ENCODE data around the gene DNAH9. TPM values are rescaled to one million over a fixed set of nuclear protein-coding genes. Genes with fewer than 3 reads are reported as not detected.
A peak's percentile ranks its signal among the peaks of the same experiment; 100 is the strongest.

The DNAH9 gene, protein sequence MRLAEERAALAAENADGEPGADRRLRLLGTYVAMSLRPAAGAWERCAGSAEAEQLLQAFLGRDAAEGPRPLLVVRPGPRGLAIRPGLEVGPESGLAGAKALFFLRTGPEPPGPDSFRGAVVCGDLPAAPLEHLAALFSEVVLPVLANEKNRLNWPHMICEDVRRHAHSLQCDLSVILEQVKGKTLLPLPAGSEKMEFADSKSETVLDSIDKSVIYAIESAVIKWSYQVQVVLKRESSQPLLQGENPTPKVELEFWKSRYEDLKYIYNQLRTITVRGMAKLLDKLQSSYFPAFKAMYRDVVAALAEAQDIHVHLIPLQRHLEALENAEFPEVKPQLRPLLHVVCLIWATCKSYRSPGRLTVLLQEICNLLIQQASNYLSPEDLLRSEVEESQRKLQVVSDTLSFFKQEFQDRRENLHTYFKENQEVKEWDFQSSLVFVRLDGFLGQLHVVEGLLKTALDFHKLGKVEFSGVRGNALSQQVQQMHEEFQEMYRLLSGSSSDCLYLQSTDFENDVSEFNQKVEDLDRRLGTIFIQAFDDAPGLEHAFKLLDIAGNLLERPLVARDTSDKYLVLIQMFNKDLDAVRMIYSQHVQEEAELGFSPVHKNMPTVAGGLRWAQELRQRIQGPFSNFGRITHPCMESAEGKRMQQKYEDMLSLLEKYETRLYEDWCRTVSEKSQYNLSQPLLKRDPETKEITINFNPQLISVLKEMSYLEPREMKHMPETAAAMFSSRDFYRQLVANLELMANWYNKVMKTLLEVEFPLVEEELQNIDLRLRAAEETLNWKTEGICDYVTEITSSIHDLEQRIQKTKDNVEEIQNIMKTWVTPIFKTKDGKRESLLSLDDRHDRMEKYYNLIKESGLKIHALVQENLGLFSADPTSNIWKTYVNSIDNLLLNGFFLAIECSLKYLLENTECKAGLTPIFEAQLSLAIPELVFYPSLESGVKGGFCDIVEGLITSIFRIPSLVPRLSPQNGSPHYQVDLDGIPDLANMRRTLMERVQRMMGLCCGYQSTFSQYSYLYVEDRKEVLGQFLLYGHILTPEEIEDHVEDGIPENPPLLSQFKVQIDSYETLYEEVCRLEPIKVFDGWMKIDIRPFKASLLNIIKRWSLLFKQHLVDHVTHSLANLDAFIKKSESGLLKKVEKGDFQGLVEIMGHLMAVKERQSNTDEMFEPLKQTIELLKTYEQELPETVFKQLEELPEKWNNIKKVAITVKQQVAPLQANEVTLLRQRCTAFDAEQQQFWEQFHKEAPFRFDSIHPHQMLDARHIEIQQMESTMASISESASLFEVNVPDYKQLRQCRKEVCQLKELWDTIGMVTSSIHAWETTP (N-terminal part only)
- 0.28 TPM for polyA plus RNA-seq (2013, experiment 1 of 2)
- polyA plus RNA-seq (2013, experiment 2 of 2): 0.14 TPM

DNA sequence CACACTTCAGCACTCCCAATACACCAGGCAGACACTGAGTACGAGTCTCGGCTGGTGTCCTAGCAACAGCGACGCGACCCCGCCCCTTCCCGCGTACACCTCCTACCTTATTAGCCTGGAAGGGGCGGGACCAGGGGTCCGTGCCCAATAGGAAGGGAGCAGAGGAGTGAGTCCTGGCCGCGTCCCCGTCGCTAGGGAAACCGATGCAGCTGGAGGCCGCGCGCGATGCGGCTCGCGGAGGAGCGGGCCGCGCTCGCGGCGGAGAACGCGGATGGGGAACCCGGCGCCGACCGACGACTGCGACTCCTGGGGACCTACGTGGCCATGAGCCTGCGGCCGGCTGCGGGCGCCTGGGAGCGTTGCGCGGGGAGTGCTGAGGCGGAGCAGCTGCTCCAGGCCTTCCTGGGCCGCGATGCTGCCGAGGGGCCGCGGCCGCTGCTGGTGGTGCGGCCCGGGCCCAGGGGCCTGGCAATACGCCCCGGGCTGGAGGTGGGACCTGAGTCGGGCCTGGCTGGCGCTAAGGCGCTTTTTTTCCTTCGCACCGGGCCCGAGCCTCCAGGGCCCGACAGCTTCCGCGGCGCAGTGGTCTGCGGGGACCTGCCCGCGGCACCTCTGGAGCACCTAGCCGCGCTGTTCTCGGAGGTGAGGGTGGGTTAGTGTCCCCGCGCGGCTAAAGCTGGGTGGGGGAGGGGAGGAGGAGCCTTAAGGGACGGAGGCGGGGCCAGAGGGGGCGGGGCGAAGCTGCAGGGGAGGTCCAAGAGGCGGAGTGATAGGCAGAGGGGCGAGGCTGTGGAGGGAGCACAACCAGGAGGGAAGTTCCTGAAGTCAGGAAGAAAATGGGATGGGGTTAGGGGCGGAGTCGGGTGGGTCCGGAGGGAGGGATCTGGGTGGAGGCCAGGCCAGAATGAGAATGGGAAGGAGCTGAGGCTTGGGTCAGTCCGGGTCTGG, at the start of gene DNAH9:
TSS of gene DNAH9 (plus strand) at position 197 of the 948 bp plus-strand sequence. CDS start at position 226, 29 bp downstream.
- Histone ChIP-seq H3K79me1 (ENCODE audit: low read length) (no peaks in the 10 kb centered on the region), H3K23ac (ENCODE audit: low read length) (no peak within 1 kb of the TSS), H4K8ac (ENCODE audit: low read depth, low read length) (no peak within 1 kb of the TSS), H3K27me3 (ENCODE audit: insufficient read depth, low read length, poor library complexity) (no peaks in the 10 kb centered on the region), H2AK5ac (ENCODE audit: low read length) (no peak within 1 kb of the TSS), H3K36me3 (ENCODE audit: control insufficient read depth, insufficient read depth, low read length) (no peaks in the 10 kb centered on the region), H2BK5ac (ENCODE audit: low read length) (no peak within 1 kb of the TSS), H4K5ac (ENCODE audit: low read length) (no peak within 1 kb of the TSS), H3K4me2 (ENCODE audit: low read length) (peak within 1 kb of the TSS; percentile 64), H3K4me1 (ENCODE audit: control insufficient read depth, low read depth, low read length) (peaks cover 3% of the 10 kb centered on the region), H3K79me2 (ENCODE audit: control insufficient read depth, insufficient read depth, low read length) (no peaks in the 10 kb centered on the region), H3K4me3 (ENCODE audit: low read length) (peak within 1 kb of the TSS; percentile 50), H3K4ac (ENCODE audit: low read depth, low read length) (no peak within 1 kb of the TSS), H3K18ac (ENCODE audit: low read length) (no peak within 1 kb of the TSS), H2BK120ac (ENCODE audit: low read depth, low read length) (no peak within 1 kb of the TSS), H3K27ac (ENCODE audit: low read depth, low read length) (no peak within 1 kb of the TSS), H3K9ac (ENCODE audit: low read length) (peak within 1 kb of the TSS; percentile 51), H3K56ac (ENCODE audit: low read length) (peak within 1 kb of the TSS; percentile 65), H2BK15ac (replicated peaks; ENCODE audit: low read depth) (no peak within 1 kb of the TSS)
- no CpG with 5 or more reads among the region's 84 CpGs for WGBS (ENCODE audit: extremely low coverage, insufficient coverage, low lambda C conversion rate)
- peak; percentile 99 for DNase-seq

DNA sequence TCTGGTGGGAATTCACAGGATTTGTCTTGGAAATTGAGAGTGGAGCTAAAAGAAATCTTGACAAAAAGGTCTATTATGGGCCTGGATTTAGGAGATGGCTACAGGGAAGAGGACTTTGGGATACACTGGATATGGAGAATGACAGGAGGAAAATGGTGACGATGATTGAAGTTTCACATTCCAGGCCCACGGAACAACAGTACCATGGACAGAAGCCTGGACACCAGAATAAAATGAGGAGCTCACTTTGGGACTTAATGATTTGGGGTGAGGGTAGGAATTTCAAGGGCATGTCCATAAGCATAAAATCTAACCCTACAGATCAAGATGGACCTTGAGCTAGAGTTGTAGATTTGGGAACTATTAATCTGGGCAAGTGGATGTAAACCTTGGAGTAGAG, 47.8 kb upstream of the DNAH9 start:
- no peak overlapping the region for H2AK5ac ChIP-seq (ENCODE audit: low read length)
- no peaks in the 10 kb centered on the region for H3K36me3 ChIP-seq (ENCODE audit: control insufficient read depth, insufficient read depth, low read length)
- no peak overlapping the region for H2BK15ac ChIP-seq (replicated peaks; ENCODE audit: low read depth)
- no peak overlapping the region for H3K23ac ChIP-seq (ENCODE audit: low read length)
- no peak for DNase-seq
- H3K27ac ChIP-seq (ENCODE audit: low read depth, low read length): no peak overlapping the region
- no CpG with 5 or more reads among the region's 2 CpGs for WGBS (ENCODE audit: extremely low coverage, insufficient coverage, low lambda C conversion rate)
- H3K79me2 ChIP-seq (ENCODE audit: control insufficient read depth, insufficient read depth, low read length): no peaks in the 10 kb centered on the region
- H3K79me1 ChIP-seq (ENCODE audit: low read length): no peaks in the 10 kb centered on the region
- H3K4me1 ChIP-seq (ENCODE audit: control insufficient read depth, low read depth, low read length): no peaks in the 10 kb centered on the region
- no peak overlapping the region for H4K5ac ChIP-seq (ENCODE audit: low read length)
- H2BK5ac ChIP-seq (ENCODE audit: low read length): no peak overlapping the region
- peak overlapping the region; percentile 81 for H4K8ac ChIP-seq (ENCODE audit: low read depth, low read length)
- H3K56ac ChIP-seq (ENCODE audit: low read length): no peak overlapping the region
- H3K27me3 ChIP-seq (ENCODE audit: insufficient read depth, low read length, poor library complexity): no peaks in the 10 kb centered on the region
- H3K9ac ChIP-seq (ENCODE audit: low read length): no peak overlapping the region
- no peak overlapping the region for H3K18ac ChIP-seq (ENCODE audit: low read length)
- no peak overlapping the region for H3K4me3 ChIP-seq (ENCODE audit: low read length)
- H3K4me2 ChIP-seq (ENCODE audit: low read length): no peak overlapping the region
- H3K4ac ChIP-seq (ENCODE audit: low read depth, low read length): no peak overlapping the region
- no peak overlapping the region for H2BK120ac ChIP-seq (ENCODE audit: low read depth, low read length)

DNA sequence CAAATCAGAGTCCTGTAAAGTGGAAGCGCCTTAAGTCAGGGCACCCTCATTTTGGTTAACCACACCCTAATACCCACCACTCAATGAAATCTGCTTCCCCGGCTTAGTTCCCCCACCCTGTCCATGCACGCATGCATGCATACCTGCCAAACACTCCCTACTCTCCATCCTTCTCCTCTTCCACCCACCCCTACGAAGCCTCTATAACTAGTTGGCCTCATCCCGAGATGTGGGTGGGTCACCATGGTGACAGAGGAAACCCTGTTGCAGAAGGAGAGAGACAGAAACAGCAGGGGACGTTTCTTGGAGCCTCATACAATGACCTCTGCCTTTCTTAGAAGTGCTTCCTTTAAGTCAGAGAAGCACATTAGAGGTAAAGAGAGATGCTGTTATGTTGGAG, 46.8 kb upstream of the DNAH9 start:
- no peak overlapping the region for H4K5ac ChIP-seq (ENCODE audit: low read length)
- no peak overlapping the region for H2BK5ac ChIP-seq (ENCODE audit: low read length)
- no peak overlapping the region for H3K4ac ChIP-seq (ENCODE audit: low read depth, low read length)
- no peaks in the 10 kb centered on the region for H3K27me3 ChIP-seq (ENCODE audit: insufficient read depth, low read length, poor library complexity)
- H2BK120ac ChIP-seq (ENCODE audit: low read depth, low read length): no peak overlapping the region
- no peaks in the 10 kb centered on the region for H3K79me1 ChIP-seq (ENCODE audit: low read length)
- H3K36me3 ChIP-seq (ENCODE audit: control insufficient read depth, insufficient read depth, low read length): no peaks in the 10 kb centered on the region
- H3K79me2 ChIP-seq (ENCODE audit: control insufficient read depth, insufficient read depth, low read length): no peaks in the 10 kb centered on the region
- H3K18ac ChIP-seq (ENCODE audit: low read length): no peak overlapping the region
- no CpG with 5 or more reads among the region's 6 CpGs for WGBS (ENCODE audit: extremely low coverage, insufficient coverage, low lambda C conversion rate)
- DNase-seq: peak; percentile 66
- H3K4me3 ChIP-seq (ENCODE audit: low read length): no peak overlapping the region
- no peak overlapping the region for H3K9ac ChIP-seq (ENCODE audit: low read length)
- H3K4me1 ChIP-seq (ENCODE audit: control insufficient read depth, low read depth, low read length): no peaks in the 10 kb centered on the region
- no peak overlapping the region for H4K8ac ChIP-seq (ENCODE audit: low read depth, low read length)
- no peak overlapping the region for H3K4me2 ChIP-seq (ENCODE audit: low read length)
- no peak overlapping the region for H2AK5ac ChIP-seq (ENCODE audit: low read length)
- H3K27ac ChIP-seq (ENCODE audit: low read depth, low read length): no peak overlapping the region
- H3K56ac ChIP-seq (ENCODE audit: low read length): no peak overlapping the region
- H3K23ac ChIP-seq (ENCODE audit: low read length): no peak overlapping the region
- no peak overlapping the region for H2BK15ac ChIP-seq (replicated peaks; ENCODE audit: low read depth)

DNA sequence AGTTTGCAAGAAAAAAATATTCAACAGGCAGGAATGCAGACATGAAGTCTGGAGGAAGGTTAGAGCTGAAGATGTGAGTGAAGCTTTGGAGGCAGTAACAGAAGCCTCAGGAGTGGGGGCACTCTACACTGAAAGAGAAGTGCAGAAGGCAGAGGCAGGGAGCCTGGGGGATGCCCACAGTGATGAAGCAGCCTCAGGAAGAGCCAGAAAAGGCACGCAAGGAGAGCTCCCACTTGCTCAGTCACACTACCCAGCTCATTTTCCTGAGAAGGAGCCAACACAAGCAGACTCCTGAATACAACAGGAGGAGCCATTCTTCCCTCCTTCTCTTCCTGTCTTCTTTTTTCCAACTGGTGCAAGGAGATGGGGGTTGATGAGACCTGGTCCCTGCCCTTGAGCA, 45.1 kb upstream of the DNAH9 start:
- no peaks in the 10 kb centered on the region for H3K36me3 ChIP-seq (ENCODE audit: control insufficient read depth, insufficient read depth, low read length)
- H2AK5ac ChIP-seq (ENCODE audit: low read length): no peak overlapping the region
- H3K23ac ChIP-seq (ENCODE audit: low read length): no peak overlapping the region
- no peak overlapping the region for H3K27ac ChIP-seq (ENCODE audit: low read depth, low read length)
- H2BK15ac ChIP-seq (replicated peaks; ENCODE audit: low read depth): no peak overlapping the region
- no CpG with 5 or more reads among the region's 1 CpG for WGBS (ENCODE audit: extremely low coverage, insufficient coverage, low lambda C conversion rate)
- H3K79me2 ChIP-seq (ENCODE audit: control insufficient read depth, insufficient read depth, low read length): no peaks in the 10 kb centered on the region
- H3K9ac ChIP-seq (ENCODE audit: low read length): no peak overlapping the region
- H3K79me1 ChIP-seq (ENCODE audit: low read length): no peaks in the 10 kb centered on the region
- no peak for DNase-seq
- H3K4me3 ChIP-seq (ENCODE audit: low read length): no peak overlapping the region
- H4K8ac ChIP-seq (ENCODE audit: low read depth, low read length): no peak overlapping the region
- H3K4me1 ChIP-seq (ENCODE audit: control insufficient read depth, low read depth, low read length): no peaks in the 10 kb centered on the region
- H4K5ac ChIP-seq (ENCODE audit: low read length): no peak overlapping the region
- H3K56ac ChIP-seq (ENCODE audit: low read length): no peak overlapping the region
- H2BK5ac ChIP-seq (ENCODE audit: low read length): no peak overlapping the region
- H2BK120ac ChIP-seq (ENCODE audit: low read depth, low read length): no peak overlapping the region
- H3K4ac ChIP-seq (ENCODE audit: low read depth, low read length): no peak overlapping the region
- H3K27me3 ChIP-seq (ENCODE audit: insufficient read depth, low read length, poor library complexity): no peaks in the 10 kb centered on the region
- H3K4me2 ChIP-seq (ENCODE audit: low read length): no peak overlapping the region
- no peak overlapping the region for H3K18ac ChIP-seq (ENCODE audit: low read length)

DNA sequence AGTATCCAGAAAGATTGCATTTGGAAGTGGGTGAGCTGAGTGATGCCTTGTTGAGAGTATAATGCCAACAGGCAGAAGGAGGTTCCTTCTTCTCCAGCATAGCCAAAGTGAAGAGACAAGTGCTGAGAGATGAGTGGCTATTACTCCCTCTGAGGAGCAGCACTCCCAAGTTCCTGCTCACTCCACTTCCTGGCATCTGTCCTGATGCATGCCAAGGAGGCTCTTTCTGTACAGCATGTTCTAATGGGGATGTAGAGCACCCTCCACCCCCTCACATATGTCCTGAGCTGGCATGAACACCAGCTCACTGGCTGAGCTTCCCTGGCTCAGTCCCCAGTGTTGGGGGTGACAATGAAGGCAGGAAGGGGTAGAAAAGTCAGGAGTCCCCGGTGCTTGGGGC, 44.2 kb upstream of the DNAH9 start:
- Histone ChIP-seq H2BK15ac (replicated peaks; ENCODE audit: low read depth) (no peak overlapping the region), H3K4me3 (ENCODE audit: low read length) (no peak overlapping the region), H3K4ac (ENCODE audit: low read depth, low read length) (no peak overlapping the region), H3K36me3 (ENCODE audit: control insufficient read depth, insufficient read depth, low read length) (no peaks in the 10 kb centered on the region), H3K79me2 (ENCODE audit: control insufficient read depth, insufficient read depth, low read length) (no peaks in the 10 kb centered on the region), H4K8ac (ENCODE audit: low read depth, low read length) (no peak overlapping the region), H3K18ac (ENCODE audit: low read length) (no peak overlapping the region), H4K5ac (ENCODE audit: low read length) (no peak overlapping the region), H2BK5ac (ENCODE audit: low read length) (no peak overlapping the region), H3K27me3 (ENCODE audit: insufficient read depth, low read length, poor library complexity) (no peaks in the 10 kb centered on the region), H3K23ac (ENCODE audit: low read length) (no peak overlapping the region), H3K4me2 (ENCODE audit: low read length) (no peak overlapping the region), H3K4me1 (ENCODE audit: control insufficient read depth, low read depth, low read length) (no peaks in the 10 kb centered on the region), H3K9ac (ENCODE audit: low read length) (no peak overlapping the region), H3K56ac (ENCODE audit: low read length) (no peak overlapping the region), H2BK120ac (ENCODE audit: low read depth, low read length) (no peak overlapping the region), H3K27ac (ENCODE audit: low read depth, low read length) (no peak overlapping the region), H2AK5ac (ENCODE audit: low read length) (no peak overlapping the region), H3K79me1 (ENCODE audit: low read length) (no peaks in the 10 kb centered on the region)
- no peak for DNase-seq
- no CpG with 5 or more reads among the region's 1 CpG for WGBS (ENCODE audit: extremely low coverage, insufficient coverage, low lambda C conversion rate)

Measured in mesendoderm (in vitro differentiated cells).